ENCODE measurements around the gene SLC24A4. TPM values are rescaled to one million over a fixed set of nuclear protein-coding genes. Genes with fewer than 3 reads are reported as not detected.

Gene SLC24A4
- total RNA-seq, 1 experiment from 2014 or later, result not detected

- no peak overlapping the region for H3K27ac Mint-ChIP-seq (ENCODE audit: unreplicated experiment)
- TF ChIP-seq CTCF (IDR thresholded peaks at IDR 0.05; ENCODE audit: unreplicated experiment), result no peak
- no peak overlapping the region for H3K4me3 Mint-ChIP-seq (ENCODE audit: low read depth, unreplicated experiment)
- DNase-seq, result no peak
- no peaks in the 10 kb centered on the region for H3K9me3 Mint-ChIP-seq (ENCODE audit: low read depth, unreplicated experiment)
- no peaks in the 10 kb centered on the region for H3K4me1 Mint-ChIP-seq (ENCODE audit: low read depth, unreplicated experiment)
- intact Hi-C loops (cut with micrococcal nuclease; ENCODE audit: unreplicated experiment), result no loop called here
- CTCF ChIA-PET, result no interaction called here
- no TSS peak for BruUV-seq (replicated peaks)
- no peaks in the 10 kb centered on the region for H3K36me3 Mint-ChIP-seq (ENCODE audit: insufficient read depth, unreplicated experiment)
- peaks cover 69% of the 10 kb centered on the region for H3K27me3 Mint-ChIP-seq (ENCODE audit: unreplicated experiment)
These were observed 64.6 kb downstream of the SLC24A4 start for GRCh38 chr14:92387578-92387977.

DNA sequence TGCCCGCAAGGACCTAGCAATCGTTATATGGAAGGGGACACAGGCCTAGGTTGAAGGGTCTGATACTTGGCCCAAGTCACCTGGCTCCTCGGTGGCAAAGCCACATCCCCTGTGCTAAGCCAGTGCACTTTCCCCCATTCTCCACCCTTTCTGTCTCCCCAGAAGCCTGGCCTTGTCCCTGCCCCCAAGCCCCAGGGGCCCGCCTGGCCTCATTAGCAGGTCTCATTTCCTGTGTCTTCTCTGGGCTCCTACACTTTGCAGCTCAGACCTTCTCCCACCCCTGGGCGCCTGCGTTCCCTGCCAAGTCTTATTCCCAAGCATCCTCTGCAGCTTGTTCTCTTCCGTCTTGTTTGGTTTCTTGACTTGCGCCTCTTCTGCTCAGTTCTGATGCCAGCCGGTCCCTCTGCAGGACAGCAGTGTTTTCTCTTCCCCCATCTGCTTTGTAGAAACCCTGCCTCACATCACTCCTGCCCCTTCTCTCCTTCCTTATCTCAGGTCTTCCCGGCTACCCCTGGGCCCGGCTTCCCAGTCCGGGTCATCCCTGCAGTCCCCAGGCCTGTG, 66.7 kb downstream of the SLC24A4 start:
- Mint-ChIP-seq H3K4me1 (ENCODE audit: low read depth, unreplicated experiment) (no peaks in the 10 kb centered on the region), H3K4me3 (ENCODE audit: low read depth, unreplicated experiment) (no peak overlapping the region), H3K9me3 (ENCODE audit: low read depth, unreplicated experiment) (no peaks in the 10 kb centered on the region), H3K27ac (ENCODE audit: unreplicated experiment) (no peak overlapping the region), H3K36me3 (ENCODE audit: insufficient read depth, unreplicated experiment) (no peaks in the 10 kb centered on the region), H3K27me3 (ENCODE audit: unreplicated experiment) (peaks cover 55% of the 10 kb centered on the region)
- CTCF ChIA-PET, result no interaction called here
- DNase-seq, result no peak
- BruUV-seq (replicated peaks), result no TSS peak
- intact Hi-C loops (cut with micrococcal nuclease; ENCODE audit: unreplicated experiment), result no loop called here
- no peak for TF ChIP-seq CTCF (IDR thresholded peaks at IDR 0.05; ENCODE audit: unreplicated experiment)

GRCh38 chr14:92391726-92392125, 68.8 kb downstream of the SLC24A4 start:
- no peaks in the 10 kb centered on the region for H3K9me3 Mint-ChIP-seq (ENCODE audit: low read depth, unreplicated experiment)
- DNase-seq, result no peak
- no peak overlapping the region for H3K4me3 Mint-ChIP-seq (ENCODE audit: low read depth, unreplicated experiment)
- no peaks in the 10 kb centered on the region for H3K4me1 Mint-ChIP-seq (ENCODE audit: low read depth, unreplicated experiment)
- no peak for TF ChIP-seq CTCF (IDR thresholded peaks at IDR 0.05; ENCODE audit: unreplicated experiment)
- peaks cover 59% of the 10 kb centered on the region for H3K27me3 Mint-ChIP-seq (ENCODE audit: unreplicated experiment)
- BruUV-seq (replicated peaks), result no TSS peak
- CTCF ChIA-PET, result no interaction called here
- H3K36me3 Mint-ChIP-seq (ENCODE audit: insufficient read depth, unreplicated experiment), result no peaks in the 10 kb centered on the region
- intact Hi-C loops (cut with micrococcal nuclease; ENCODE audit: unreplicated experiment), result no loop called here
- H3K27ac Mint-ChIP-seq (ENCODE audit: unreplicated experiment), result no peak overlapping the region

DNA sequence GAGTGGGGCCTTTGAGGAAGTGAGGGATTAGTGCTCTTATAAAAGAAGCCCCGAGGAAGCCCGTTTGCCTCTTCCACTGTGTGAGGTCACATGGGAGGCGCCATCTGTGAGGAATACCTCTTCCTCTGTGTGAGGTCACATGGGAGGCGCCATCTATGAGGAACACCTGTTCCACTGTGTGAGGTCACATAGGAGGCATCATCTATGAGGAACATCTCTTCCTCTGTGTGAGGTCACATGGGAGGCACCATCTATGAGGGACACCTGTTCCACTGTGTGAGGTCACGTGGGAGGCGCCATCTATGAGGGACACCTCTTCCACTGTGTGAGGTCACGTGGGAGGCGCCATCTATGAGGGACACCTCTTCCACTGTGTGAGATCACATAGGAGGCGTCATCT, 69.7 kb downstream of the SLC24A4 start:
- intact Hi-C loops (cut with micrococcal nuclease; ENCODE audit: unreplicated experiment), result no loop called here
- H3K4me3 Mint-ChIP-seq (ENCODE audit: low read depth, unreplicated experiment), result no peak overlapping the region
- no peaks in the 10 kb centered on the region for H3K4me1 Mint-ChIP-seq (ENCODE audit: low read depth, unreplicated experiment)
- no peak for DNase-seq
- H3K27ac Mint-ChIP-seq (ENCODE audit: unreplicated experiment), result no peak overlapping the region
- peaks cover 69% of the 10 kb centered on the region for H3K27me3 Mint-ChIP-seq (ENCODE audit: unreplicated experiment)
- no peaks in the 10 kb centered on the region for H3K9me3 Mint-ChIP-seq (ENCODE audit: low read depth, unreplicated experiment)
- CTCF ChIA-PET, result no interaction called here
- H3K36me3 Mint-ChIP-seq (ENCODE audit: insufficient read depth, unreplicated experiment), result no peaks in the 10 kb centered on the region
- TF ChIP-seq CTCF (IDR thresholded peaks at IDR 0.05; ENCODE audit: unreplicated experiment), result no peak
- BruUV-seq (replicated peaks), result no TSS peak
